ENCODE data around the gene BEND7. TPM values are rescaled to one million over a fixed set of nuclear protein-coding genes. Genes with fewer than 3 reads are reported as not detected.

The BEND7 gene
- total RNA-seq, 4 donors from 2014 or later: 14.7 to 27.4 (median 20.1) TPM

DNA sequence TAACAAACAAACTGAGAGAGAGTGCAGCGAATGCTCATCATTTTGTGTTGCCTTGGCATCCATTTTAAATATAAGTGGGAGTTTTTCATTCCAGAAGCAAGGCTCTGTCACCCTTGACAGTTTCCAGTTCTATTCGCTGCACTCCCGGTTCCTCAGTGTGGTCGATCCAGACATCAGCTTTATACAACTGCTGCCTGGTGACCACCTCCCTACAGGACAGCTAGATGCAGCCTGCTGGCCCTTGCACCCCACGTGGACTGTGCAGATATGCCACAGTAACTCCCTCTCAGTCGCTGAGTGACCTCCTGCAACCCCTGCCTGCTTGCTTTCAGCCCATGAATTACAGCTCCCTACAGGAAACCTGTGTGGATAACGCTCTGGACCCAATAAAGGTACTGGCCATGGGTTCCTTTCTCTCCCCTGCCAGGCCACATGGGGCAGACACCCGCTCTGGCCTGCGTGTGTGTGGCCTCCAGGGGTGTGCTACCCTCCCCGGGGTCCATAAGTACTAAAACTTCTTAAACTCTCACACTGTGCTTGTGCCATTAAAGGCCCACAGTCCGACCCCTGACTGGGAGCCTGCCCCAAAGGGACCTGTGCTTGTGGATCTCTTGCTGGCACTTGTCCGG, 23.6 kb downstream of the BEND7 start:
- DNase-seq (ENCODE audit: extremely low spot score): no peak
- no peak overlapping the region for H3K4me3 ChIP-seq
- no peaks in the 10 kb centered on the region for H3K9me3 ChIP-seq
- peaks cover 0 to 20% (median 6%) of the 10 kb centered on the region in 4 donors for H3K4me1 ChIP-seq
- no peak overlapping the region for H3K27ac ChIP-seq (replicated peaks in 1 of 4)
- no peaks in the 10 kb centered on the region for H3K27me3 ChIP-seq
- intact Hi-C loops (cut with DNase I): no loop called here
- 68% methylated on average over 10 of the region's 12 CpGs for WGBS
- TF ChIP-seq POLR2A (IDR thresholded peaks at IDR 0.05; ENCODE audit: low read depth) (no peak), EP300 (IDR thresholded peaks at IDR 0.05) (no peak), POLR2AphosphoS5 (IDR thresholded peaks at IDR 0.05) (no peak)
- TF ChIP-seq, protein P1, sequence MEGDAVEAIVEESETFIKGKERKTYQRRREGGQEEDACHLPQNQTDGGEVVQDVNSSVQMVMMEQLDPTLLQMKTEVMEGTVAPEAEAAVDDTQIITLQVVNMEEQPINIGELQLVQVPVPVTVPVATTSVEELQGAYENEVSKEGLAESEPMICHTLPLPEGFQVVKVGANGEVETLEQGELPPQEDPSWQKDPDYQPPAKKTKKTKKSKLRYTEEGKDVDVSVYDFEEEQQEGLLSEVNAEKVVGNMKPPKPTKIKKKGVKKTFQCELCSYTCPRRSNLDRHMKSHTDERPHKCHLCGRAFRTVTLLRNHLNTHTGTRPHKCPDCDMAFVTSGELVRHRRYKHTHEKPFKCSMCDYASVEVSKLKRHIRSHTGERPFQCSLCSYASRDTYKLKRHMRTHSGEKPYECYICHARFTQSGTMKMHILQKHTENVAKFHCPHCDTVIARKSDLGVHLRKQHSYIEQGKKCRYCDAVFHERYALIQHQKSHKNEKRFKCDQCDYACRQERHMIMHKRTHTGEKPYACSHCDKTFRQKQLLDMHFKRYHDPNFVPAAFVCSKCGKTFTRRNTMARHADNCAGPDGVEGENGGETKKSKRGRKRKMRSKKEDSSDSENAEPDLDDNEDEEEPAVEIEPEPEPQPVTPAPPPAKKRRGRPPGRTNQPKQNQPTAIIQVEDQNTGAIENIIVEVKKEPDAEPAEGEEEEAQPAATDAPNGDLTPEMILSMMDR (IDR thresholded peaks at IDR 0.05): no peak
- H3K36me3 ChIP-seq: peaks cover 0 to 8% (median 4%) of the 10 kb centered on the region in 4 donors

GRCh38 chr10:13503745-13504463, 24.9 kb downstream of the BEND7 start:
- 84% methylated on average over 11 of the region's 11 CpGs for WGBS
- intact Hi-C loops (cut with DNase I): no loop called here

DNA sequence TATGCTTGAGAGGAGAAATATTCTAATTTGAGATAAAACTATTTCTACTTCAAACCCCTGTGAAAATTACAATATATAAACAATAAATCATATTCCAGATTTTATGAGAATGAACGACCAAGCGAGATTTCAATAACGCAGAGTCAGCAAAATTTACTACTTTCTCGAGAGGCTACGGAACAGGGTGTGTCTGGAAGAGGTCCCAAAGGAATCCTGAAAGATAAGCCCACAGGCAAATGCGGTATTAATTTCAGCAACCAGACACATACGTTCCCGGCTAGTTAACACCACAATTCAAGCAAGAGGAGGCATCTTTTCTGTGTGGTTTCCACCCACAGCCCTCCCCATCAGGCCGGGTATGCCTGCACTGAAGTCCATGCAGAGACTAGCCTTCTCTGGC, 26.4 kb downstream of the BEND7 start:
- TF ChIP-seq, protein P1 (IDR thresholded peaks at IDR 0.05): no peak
- TF ChIP-seq POLR2A (IDR thresholded peaks at IDR 0.05; ENCODE audit: low read depth) (no peak), POLR2AphosphoS5 (IDR thresholded peaks at IDR 0.05) (no peak), EP300 (IDR thresholded peaks at IDR 0.05) (no peak)
- Histone ChIP-seq H3K4me1 (peaks cover 0 to 20% (median 6%) of the 10 kb centered on the region in 4 donors), H3K4me3 (no peak overlapping the region), H3K27ac (replicated peaks in 1 of 4) (no peak overlapping the region), H3K27me3 (no peaks in the 10 kb centered on the region), H3K9me3 (no peaks in the 10 kb centered on the region), H3K36me3 (peaks cover 0 to 29% (median 15%) of the 10 kb centered on the region in 4 donors)
- intact Hi-C loops (cut with DNase I): no loop called here
- no peak for DNase-seq (ENCODE audit: extremely low spot score)
- 80% methylated on average over 9 of the region's 9 CpGs for WGBS

More at GRCh38 chr10:13503745-13504463, 24.9 kb downstream of the BEND7 start:
- Histone ChIP-seq H3K27ac (replicated peaks in 1 of 4) (no peak overlapping the region), H3K36me3 (peaks cover 0 to 20% (median 11%) of the 10 kb centered on the region in 4 donors), H3K4me3 (no peak overlapping the region), H3K9me3 (no peaks in the 10 kb centered on the region), H3K27me3 (no peaks in the 10 kb centered on the region), H3K4me1 (peaks cover 0 to 20% (median 6%) of the 10 kb centered on the region in 4 donors)
- no peak for DNase-seq (ENCODE audit: extremely low spot score)
- TF ChIP-seq POLR2AphosphoS5 (IDR thresholded peaks at IDR 0.05) (no peak), POLR2A (IDR thresholded peaks at IDR 0.05; ENCODE audit: low read depth) (no peak), EP300 (IDR thresholded peaks at IDR 0.05) (no peak)
- TF ChIP-seq, protein P1 (IDR thresholded peaks at IDR 0.05): no peak

GRCh38 chr10:13500201-13500600, 28.6 kb downstream of the BEND7 start:
- no peak overlapping the region for H3K4me3 ChIP-seq
- no peak for DNase-seq (ENCODE audit: extremely low spot score)
- no peaks in the 10 kb centered on the region for H3K27me3 ChIP-seq
- TF ChIP-seq, protein P1 (IDR thresholded peaks at IDR 0.05): no peak
- TF ChIP-seq POLR2A (IDR thresholded peaks at IDR 0.05; ENCODE audit: low read depth) (no peak), POLR2AphosphoS5 (IDR thresholded peaks at IDR 0.05) (no peak), EP300 (IDR thresholded peaks at IDR 0.05) (no peak)
- H3K4me1 ChIP-seq: peaks cover 0 to 15% (median 6%) of the 10 kb centered on the region in 4 donors
- H3K27ac ChIP-seq (replicated peaks in 1 of 4): no peak overlapping the region
- H3K36me3 ChIP-seq: peaks cover 0 to 49% (median 31%) of the 10 kb centered on the region in 4 donors
- intact Hi-C loops (cut with DNase I): no loop called here
- H3K9me3 ChIP-seq: no peaks in the 10 kb centered on the region
- 92% methylated on average over 8 of the region's 9 CpGs for WGBS
